SW480 (cell line): ENCODE measurements around the gene CDH9.

Experiments
- DNase-seq: peaks from one replicate; pipeline ENCODE4 v3.0.0-alpha.2; 2016; ENCODE audit warnings: low spot score

Gene CDH9

GRCh38 chr5:27038476-27038875, at the start of gene CDH9:
Gene CDH9 (minus strand): TSS chr5:27038586. CDS start chr5:26988333, 50,253 bp downstream.
- DNase-seq, result no peak

- no peak for DNase-seq
Observed at GRCh38 chr5:27087747-27088146, 49.4 kb upstream of the CDH9 start.

- DNase-seq, result no peak
Observed at GRCh38 chr5:27083449-27084415, 45.3 kb upstream of the CDH9 start.

GRCh38 chr5:27080147-27080546, 41.8 kb upstream of the CDH9 start:
- no peak for DNase-seq

- DNase-seq, result no peak
Observed at GRCh38 chr5:27062451-27062850, 24.1 kb upstream of the CDH9 start.

GRCh38 chr5:27048510-27048909, 10.1 kb upstream of the CDH9 start:
- DNase-seq, result no peak

GRCh38 chr5:27041372-27041771, 3.0 kb upstream of the CDH9 start:
- DNase-seq, result no peak

- DNase-seq, result no peak
Observed at GRCh38 chr5:27034565-27034964, 3.8 kb downstream of the CDH9 start.

GRCh38 chr5:27026801-27027200, 11.6 kb downstream of the CDH9 start:
- no peak for DNase-seq

GRCh38 chr5:27026063-27026462, 12.3 kb downstream of the CDH9 start:
- DNase-seq, result no peak

GRCh38 chr5:27021471-27021870, 16.9 kb downstream of the CDH9 start:
- DNase-seq, result no peak

GRCh38 chr5:27020973-27021372, 17.4 kb downstream of the CDH9 start:
- DNase-seq, result peak; percentile 7

- DNase-seq, result no peak
Observed at GRCh38 chr5:27015758-27016157, 22.6 kb downstream of the CDH9 start.

- no peak for DNase-seq
Observed at GRCh38 chr5:27011274-27011673, 27.1 kb downstream of the CDH9 start.

- DNase-seq, result no peak
Observed at GRCh38 chr5:27010646-27011045, 27.7 kb downstream of the CDH9 start.

GRCh38 chr5:27009540-27009915, 28.9 kb downstream of the CDH9 start:
- no peak for DNase-seq

- no peak for DNase-seq
Observed at GRCh38 chr5:27008604-27009539, 29.5 kb downstream of the CDH9 start.

GRCh38 chr5:27007121-27007520, 31.3 kb downstream of the CDH9 start:
- DNase-seq, result no peak

GRCh38 chr5:26986985-26987384, 51.4 kb downstream of the CDH9 start:
- DNase-seq, result no peak

GRCh38 chr5:26981750-26982149, 56.6 kb downstream of the CDH9 start:
- no peak for DNase-seq

- DNase-seq, result no peak
Observed at GRCh38 chr5:26959290-26959689, 79.1 kb downstream of the CDH9 start.

GRCh38 chr5:26955161-26955560, 83.2 kb downstream of the CDH9 start:
- no peak for DNase-seq

GRCh38 chr5:26948921-26949320, 89.5 kb downstream of the CDH9 start:
- no peak for DNase-seq
